ENCODE data around the gene PKLR. TPM values are rescaled to one million over a fixed set of nuclear protein-coding genes. Genes with fewer than 3 reads are reported as not detected.
A peak's percentile ranks its signal among the peaks of the same experiment; 100 is the strongest.

The PKLR gene
- total and polyA plus RNA-seq, 2 of the 8 experiments (the other 6 are each of a cell fraction or from before 2014, with no cell fraction given): 2.3 to 7.5 TPM

DNA sequence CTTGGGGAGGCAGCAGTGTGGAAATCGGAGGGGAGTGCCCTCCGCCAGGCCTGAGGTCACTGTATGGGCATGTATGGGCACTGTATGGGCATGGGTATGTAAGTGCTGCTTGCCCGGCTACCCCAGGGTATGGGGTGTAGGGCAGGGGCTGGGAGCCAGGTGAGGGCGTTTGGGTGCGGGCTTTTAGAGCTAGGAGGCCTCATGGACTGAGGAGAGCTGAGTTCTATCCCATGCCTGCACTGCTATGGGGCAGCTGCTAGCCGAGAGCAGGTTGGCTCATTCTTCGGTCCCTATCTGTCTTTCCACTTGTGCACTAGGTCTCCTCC, 5.3 kb downstream of the PKLR start:
- DNase-seq (ENCODE audit: low read depth in 1 of 2, low spot score in 2 of 2) (no peak), FAIRE-seq (no peak)
- Histone ChIP-seq H4K20me1 (replicated peaks in 1 of 2; ENCODE audit: control insufficient read depth in 1 of 2, insufficient read depth in 2 of 2, low read length in 2 of 2) (no peaks in the 10 kb centered on the region), H2BK20ac (ENCODE audit: low read length) (0 out of 2 replicates have a peak overlapping the region, but pooled peaks have one; percentile 61), H3K4me3 (ENCODE audit: extremely low read depth in 1 of 4, insufficient read depth in 2 of 4, low read depth in 3 of 4, low read length in 4 of 4) (peak overlapping the region; percentile 52 to 89 (median 84); a peak in 7 of 8 replicates), H3K9me3 (ENCODE audit: insufficient read depth in 2 of 2, low read depth in 1 of 2, low read length in 1 of 2) (no peaks in the 10 kb centered on the region), H3K56ac (replicated peaks; ENCODE audit: insufficient read length, low read depth, low read length) (peak overlapping the region; percentile 9), H3K14ac (ENCODE audit: insufficient read length) (no peak overlapping the region), H3K4me1 (replicated peaks in 1 of 4; ENCODE audit: control insufficient read depth in 3 of 4, insufficient read depth in 4 of 4, low read length in 3 of 4) (peaks cover 3 to 23% (median 10%) of the 10 kb centered on the region in 4 experiments; a peak in 6 of 7 replicates), H2BK12ac (ENCODE audit: low read depth, low read length) (peak overlapping the region; percentile 93; the same call in 1 of the 2 replicates), H4K91ac (replicated peaks; ENCODE audit: insufficient read length, low read length) (peak overlapping the region; percentile 97), H3K9ac (replicated peaks in 1 of 4; ENCODE audit: extremely low read depth in 1 of 4, low read depth in 3 of 4, low read length in 3 of 4) (no peak overlapping the region), H3K23me2 (ENCODE audit: low read depth, low read length) (peaks cover 5% of the 10 kb centered on the region; the same call in 1 of the 2 replicates), H3K23ac (ENCODE audit: insufficient read length) (no peak overlapping the region), H3K79me2 (ENCODE audit: control insufficient read depth in 1 of 2, insufficient read depth in 2 of 2, low read length in 2 of 2) (no peaks in the 10 kb centered on the region), H2AK5ac (ENCODE audit: low read depth, low read length) (no peak overlapping the region), H2BK5ac (ENCODE audit: low read depth, low read length) (0 out of 2 replicates have a peak overlapping the region, but pooled peaks have one; percentile 56), H2AFZ (ENCODE audit: low read length) (peak overlapping the region; percentile 98), H3K18ac (ENCODE audit: extremely low read depth, low read length) (peak overlapping the region; percentile 95), H4K5ac (ENCODE audit: insufficient read length, low read depth, low read length) (peak overlapping the region; percentile 54), H4K8ac (ENCODE audit: extremely low read depth, insufficient read depth, low read length) (no peak overlapping the region), H3K79me1 (ENCODE audit: low read depth, low read length) (no peaks in the 10 kb centered on the region), H2BK120ac (replicated peaks; ENCODE audit: low read depth, low read length) (peak overlapping the region; percentile 4), H3K36me3 (ENCODE audit: control insufficient read depth in 2 of 4, insufficient read depth in 4 of 4, low read length in 3 of 4) (no peaks in the 10 kb centered on the region), H3K4me2 (ENCODE audit: insufficient read depth in 1 of 2, low read depth in 2 of 2, low read length in 2 of 2) (peak overlapping the region; percentile 88 to 95), H2BK15ac (ENCODE audit: low read length) (0 out of 2 replicates have a peak overlapping the region, but pooled peaks have one; percentile 72), H3K27me3 (replicated peaks in 1 of 4; ENCODE audit: control insufficient read depth in 3 of 4, extremely low read depth in 1 of 4, insufficient read depth in 3 of 4, low read length in 3 of 4) (peaks cover 0 to 23% (median 14%) of the 10 kb centered on the region in 4 experiments; a peak in 5 of 7 replicates), H3K4ac (replicated peaks; ENCODE audit: insufficient read length, low read depth, low read length) (no peak overlapping the region), H3K27ac (ENCODE audit: low read depth, low read length) (no peak overlapping the region)
- 65% methylated on average over 7 of the region's 7 CpGs; no CpG with 5 or more reads in 1 of the 2 experiments for WGBS, 2 experiments (ENCODE audit: extremely low coverage in 1 of 2, insufficient coverage in 1 of 2, insufficient read length in 1 of 2, insufficient replicate concordance in 2 of 2, low coverage in 1 of 2, low lambda C conversion rate in 2 of 2, missing lambda C conversion rate in 1 of 2)
- ChIA-PET CTCF (ENCODE audit: partially characterized antibody) (interaction anchor here (0.7 to 5.3 kb wide), 7 partner anchors 10 to 48 kb away, joined by 3 to 29 read pairs (median 4); partner anchors contain the start of genes FDPS and RUSC1), POLR2A (ENCODE audit: partially characterized antibody) (interaction anchor here (0.6 to 1.7 kb wide), 10 partner anchors 13 to 267 kb away, joined by 3 to 5 read pairs (median 3); partner anchors contain the start of genes ASH1L, CLK2, MTX1 and RUSC1)
- no peak for TF ChIP-seq EGR1 (IDR thresholded peaks at IDR 0.05; ENCODE audit: borderline replicate concordance, low read depth, low read length)
- no peak for TF ChIP-seq RBBP5 (IDR thresholded peaks at IDR 0.05; ENCODE audit: borderline replicate concordance, low read depth, low read length)
- TF ChIP-seq RXRA (IDR thresholded peaks at IDR 0.05; ENCODE audit: insufficient read depth, low read depth, low read length): no peak
- no peak for TF ChIP-seq CHD1 (IDR thresholded peaks at IDR 0.05; ENCODE audit: low read depth, low read length)
- TF ChIP-seq, protein P1, sequence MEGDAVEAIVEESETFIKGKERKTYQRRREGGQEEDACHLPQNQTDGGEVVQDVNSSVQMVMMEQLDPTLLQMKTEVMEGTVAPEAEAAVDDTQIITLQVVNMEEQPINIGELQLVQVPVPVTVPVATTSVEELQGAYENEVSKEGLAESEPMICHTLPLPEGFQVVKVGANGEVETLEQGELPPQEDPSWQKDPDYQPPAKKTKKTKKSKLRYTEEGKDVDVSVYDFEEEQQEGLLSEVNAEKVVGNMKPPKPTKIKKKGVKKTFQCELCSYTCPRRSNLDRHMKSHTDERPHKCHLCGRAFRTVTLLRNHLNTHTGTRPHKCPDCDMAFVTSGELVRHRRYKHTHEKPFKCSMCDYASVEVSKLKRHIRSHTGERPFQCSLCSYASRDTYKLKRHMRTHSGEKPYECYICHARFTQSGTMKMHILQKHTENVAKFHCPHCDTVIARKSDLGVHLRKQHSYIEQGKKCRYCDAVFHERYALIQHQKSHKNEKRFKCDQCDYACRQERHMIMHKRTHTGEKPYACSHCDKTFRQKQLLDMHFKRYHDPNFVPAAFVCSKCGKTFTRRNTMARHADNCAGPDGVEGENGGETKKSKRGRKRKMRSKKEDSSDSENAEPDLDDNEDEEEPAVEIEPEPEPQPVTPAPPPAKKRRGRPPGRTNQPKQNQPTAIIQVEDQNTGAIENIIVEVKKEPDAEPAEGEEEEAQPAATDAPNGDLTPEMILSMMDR (IDR thresholded peaks at IDR 0.05; ENCODE audit: control extremely low read depth in 1 of 3, insufficient read depth in 1 of 3, low read depth in 1 of 3, low read length in 3 of 3): no peak
- TF ChIP-seq SP1 (IDR thresholded peaks at IDR 0.05; ENCODE audit: low read depth, low read length): no peak
- TF ChIP-seq NANOG (IDR thresholded peaks at IDR 0.05; ENCODE audit: insufficient read depth, low read depth, low read length, poor library complexity, severe bottlenecking): no peak
- no peak for TF ChIP-seq FOSL1 (IDR thresholded peaks at IDR 0.05; ENCODE audit: insufficient read depth, low read depth, low read length)
- no peak for TF ChIP-seq CTBP2 (IDR thresholded peaks at IDR 0.05; ENCODE audit: borderline replicate concordance, insufficient read depth, insufficient read length, low read length)
- no peak for TF ChIP-seq RAD21 (IDR thresholded peaks at IDR 0.05 in 1 of 2, conservative IDR thresholded peaks at IDR 0.05 in 1 of 2; ENCODE audit: low read depth in 2 of 2, low read length in 2 of 2)

Measured in H1 (cell line).